ENCODE measurements around the gene ASXL1.

Gene ASXL1

DNA sequence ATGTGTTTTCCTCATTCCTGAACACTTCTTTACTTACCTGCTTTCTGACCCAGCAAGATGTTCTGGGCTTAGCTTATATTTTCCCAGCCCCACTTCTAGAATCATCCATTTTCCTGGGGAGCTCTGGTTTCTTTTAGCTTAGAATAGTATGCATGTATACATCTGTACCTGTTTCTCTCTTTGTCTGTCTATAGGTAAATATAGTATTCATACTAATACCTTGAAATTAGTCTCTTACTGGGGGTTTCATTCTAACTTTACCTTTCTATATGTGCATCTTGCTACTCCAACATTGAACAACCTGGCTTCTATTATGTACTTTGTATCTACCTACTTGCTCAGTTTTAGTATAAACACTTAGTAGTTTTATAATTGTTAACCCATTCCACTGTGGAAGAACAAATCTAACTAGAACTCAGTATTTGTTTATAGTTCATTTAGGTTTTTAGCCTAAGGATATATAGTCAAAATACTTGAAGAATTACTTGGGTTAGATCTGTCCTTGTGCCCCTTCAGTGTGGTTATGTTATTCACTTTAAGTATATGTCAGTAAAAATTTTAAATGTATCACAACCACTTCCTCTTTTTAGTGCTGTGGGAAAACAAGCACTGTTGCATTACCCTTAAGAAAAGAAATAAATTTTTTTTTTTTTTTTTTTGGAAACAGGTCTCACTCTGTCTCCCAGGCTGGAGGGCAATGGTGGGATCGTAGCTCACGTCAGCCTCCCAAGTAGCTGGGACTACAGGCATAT, 54.0 kb downstream of the ASXL1 start:
- no peak for DNase-seq (ENCODE audit: low read depth)

DNA sequence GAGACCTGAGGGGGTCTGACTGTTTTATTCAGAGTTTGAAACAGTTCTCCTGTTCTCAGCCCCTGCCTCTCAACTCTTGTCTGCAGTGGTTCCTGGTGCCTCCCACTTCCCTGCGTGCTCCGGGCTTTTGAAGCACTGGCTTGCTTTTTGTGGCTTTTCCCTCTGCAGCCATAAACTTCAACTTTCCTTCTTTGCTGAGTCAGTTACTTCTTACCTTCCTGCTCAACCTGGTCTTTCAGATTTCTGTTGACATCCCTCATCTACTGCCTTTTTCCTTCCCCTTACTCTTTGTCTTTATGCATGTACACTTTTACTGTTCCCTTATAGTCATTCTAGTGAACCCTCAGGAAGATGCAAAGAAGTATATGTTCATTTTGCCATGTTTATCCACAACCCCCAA, 57.4 kb downstream of the ASXL1 start:
- DNase-seq (ENCODE audit: low read depth) = no peak

GRCh38 chr20:32416206-32416605, 58.1 kb downstream of the ASXL1 start:
- DNase-seq (ENCODE audit: low read depth) = no peak

DNA sequence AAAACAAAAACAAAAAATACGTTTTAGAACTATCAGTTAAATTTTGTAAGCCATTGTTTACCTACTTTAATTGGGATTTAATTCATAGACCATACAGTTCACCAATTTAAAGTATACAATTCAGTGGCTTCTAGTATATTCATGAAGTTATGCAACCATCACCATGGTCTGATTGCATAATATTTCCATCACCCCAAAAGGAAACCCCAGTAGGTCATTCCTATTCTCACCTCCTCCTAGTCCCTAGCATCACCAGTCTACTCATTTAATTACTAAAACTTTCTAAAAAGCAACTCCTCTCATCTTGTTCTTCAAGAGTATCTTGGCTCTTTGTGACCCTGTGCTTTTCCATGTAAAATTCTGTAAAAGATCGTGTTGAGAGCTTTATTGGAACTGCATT, 60.2 kb downstream of the ASXL1 start:
- DNase-seq (ENCODE audit: low read depth) = no peak

- DNase-seq (ENCODE audit: low read depth) = no peak
These were observed 63.2 kb downstream of the ASXL1 start for GRCh38 chr20:32421290-32421689.

- no peak for DNase-seq (ENCODE audit: low read depth)
These were observed 69.9 kb downstream of the ASXL1 start for GRCh38 chr20:32427996-32428395.

- DNase-seq (ENCODE audit: low read depth) = no peak
These were observed 71.2 kb downstream of the ASXL1 start for GRCh38 chr20:32429343-32429742.

DNA sequence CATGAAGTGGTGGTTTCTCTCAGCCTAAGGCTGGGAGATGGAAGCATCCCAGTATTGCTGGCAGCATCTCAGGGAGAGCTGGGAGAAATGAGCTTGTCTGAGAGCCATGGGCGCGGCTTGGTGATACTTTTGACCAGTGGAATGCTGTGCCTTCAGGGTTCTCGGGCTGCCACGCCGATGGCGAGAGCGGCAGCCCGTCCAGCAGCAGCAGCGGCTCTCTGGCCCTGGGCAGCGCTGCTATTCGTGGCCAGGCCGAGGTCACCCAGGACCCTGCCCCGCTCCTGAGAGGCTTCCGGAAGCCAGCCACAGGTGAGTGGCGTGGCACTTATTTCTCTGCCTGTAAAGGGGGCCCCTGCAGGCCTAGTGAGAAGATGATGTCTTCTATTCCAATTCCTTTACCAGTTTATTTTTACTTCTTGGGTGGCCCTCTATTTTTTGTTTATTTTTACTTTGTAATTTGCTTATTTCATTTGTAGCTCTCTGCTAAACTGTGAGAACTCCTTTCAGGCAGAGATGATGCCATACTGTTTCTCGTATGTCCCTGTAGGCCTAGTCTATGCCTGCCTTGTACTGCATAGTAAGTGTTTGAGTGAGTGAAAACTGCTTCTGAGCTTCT, 71.7 kb downstream of the ASXL1 start:
- no peak for DNase-seq (ENCODE audit: low read depth)

DNA sequence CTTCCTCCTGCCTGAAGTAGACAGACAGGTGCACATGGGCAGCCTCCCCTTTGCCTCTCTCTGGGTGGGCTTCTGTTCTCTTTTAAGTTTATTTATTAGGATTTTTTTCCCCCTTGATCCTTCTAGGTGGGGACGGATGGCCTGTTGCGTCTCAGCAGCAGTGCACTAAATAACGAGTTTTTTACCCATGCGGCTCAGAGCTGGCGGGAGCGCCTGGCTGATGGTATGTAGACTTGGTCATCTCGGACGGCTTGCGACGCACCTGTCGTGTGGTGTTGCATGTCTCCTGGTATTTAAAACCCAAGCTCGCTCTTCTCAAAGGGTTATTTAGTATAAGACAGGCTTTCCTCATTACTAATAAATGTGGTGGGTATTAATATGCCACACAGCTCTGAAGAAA, 73.3 kb downstream of the ASXL1 start:
- DNase-seq (ENCODE audit: low read depth) = no peak

GRCh38 chr20:32432277-32432676, 74.1 kb downstream of the ASXL1 start:
- DNase-seq (ENCODE audit: low read depth) = no peak

GRCh38 chr20:32433311-32434021, 75.3 kb downstream of the ASXL1 start:
- no peak for DNase-seq (ENCODE audit: low read depth)

DNA sequence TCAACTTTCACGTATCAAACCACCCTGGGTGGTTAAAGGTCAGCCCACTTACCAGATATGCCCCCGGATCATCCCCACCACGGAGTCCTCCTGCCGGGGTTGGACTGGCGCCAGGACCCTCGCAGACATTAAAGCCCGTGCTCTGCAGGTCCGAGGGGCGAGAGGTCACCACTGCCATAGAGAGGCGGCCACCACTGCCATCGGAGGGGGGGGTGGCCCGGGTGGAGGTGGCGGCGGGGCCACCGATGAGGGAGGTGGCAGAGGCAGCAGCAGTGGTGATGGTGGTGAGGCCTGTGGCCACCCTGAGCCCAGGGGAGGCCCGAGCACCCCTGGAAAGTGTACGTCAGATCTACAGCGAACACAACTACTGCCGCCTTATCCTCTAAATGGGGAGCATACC, 76.3 kb downstream of the ASXL1 start:
- no peak for DNase-seq (ENCODE audit: low read depth)

DNA sequence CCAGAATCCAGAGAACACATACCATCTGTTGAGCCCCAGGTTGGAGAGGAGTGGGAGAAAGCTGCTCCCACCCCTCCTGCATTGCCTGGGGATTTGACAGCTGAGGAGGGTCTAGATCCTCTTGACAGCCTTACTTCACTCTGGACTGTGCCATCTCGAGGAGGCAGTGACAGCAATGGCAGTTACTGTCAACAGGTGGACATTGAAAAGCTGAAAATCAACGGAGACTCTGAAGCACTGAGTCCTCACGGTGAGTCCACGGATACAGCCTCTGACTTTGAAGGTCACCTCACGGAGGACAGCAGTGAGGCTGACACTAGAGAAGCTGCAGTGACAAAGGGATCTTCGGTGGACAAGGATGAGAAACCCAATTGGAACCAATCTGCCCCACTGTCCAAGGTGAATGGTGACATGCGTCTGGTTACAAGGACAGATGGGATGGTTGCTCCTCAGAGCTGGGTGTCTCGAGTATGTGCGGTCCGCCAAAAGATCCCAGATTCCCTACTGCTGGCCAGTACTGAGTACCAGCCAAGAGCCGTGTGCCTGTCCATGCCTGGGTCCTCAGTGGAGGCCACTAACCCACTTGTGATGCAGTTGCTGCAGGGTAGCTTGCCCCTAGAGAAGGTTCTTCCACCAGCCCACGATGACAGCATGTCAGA, 77.4 kb downstream of the ASXL1 start:
- DNase-seq (ENCODE audit: low read depth) = no peak

GRCh38 chr20:32436142-32436861, 78.2 kb downstream of the ASXL1 start:
- DNase-seq (ENCODE audit: low read depth) = no peak

DNA sequence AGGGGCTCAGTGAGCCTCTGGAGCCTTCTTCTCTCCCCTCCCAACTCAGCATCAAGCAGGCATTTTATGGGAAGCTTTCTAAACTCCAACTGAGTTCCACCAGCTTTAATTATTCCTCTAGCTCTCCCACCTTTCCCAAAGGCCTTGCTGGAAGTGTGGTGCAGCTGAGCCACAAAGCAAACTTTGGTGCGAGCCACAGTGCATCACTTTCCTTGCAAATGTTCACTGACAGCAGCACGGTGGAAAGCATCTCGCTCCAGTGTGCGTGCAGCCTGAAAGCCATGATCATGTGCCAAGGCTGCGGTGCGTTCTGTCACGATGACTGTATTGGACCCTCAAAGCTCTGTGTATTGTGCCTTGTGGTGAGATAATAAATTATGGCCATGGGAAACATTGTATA, 78.8 kb downstream of the ASXL1 start:
- no peak for DNase-seq (ENCODE audit: low read depth)

GRCh38 chr20:32437391-32438074, 79.4 kb downstream of the ASXL1 start:
- no peak for DNase-seq (ENCODE audit: low read depth)

DNA sequence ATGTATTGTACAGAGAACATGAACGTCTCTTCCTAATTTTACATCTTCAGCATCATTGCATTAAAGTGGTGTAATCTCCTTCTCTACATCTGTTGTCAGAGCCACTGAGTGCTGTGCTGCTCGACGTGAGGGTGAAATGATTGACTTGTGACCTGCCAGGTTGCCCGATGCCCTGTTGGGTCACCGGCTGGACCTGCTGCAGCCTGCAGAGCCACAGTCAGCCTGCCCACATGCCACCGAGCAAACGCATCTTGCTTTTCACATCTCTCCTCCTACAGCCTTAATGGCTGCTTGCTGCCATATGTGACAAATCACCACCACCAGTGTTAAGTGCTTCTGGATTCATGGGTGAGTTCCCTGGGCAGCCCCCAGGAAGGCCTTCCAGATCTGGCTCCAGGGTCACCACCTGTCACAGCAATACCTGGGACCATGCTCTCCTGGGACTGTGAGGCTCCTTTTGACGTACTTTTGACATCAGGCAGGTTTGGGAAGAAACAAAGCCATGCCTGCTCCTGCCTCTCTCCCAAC, 80.3 kb downstream of the ASXL1 start:
- no peak for DNase-seq (ENCODE audit: low read depth)

GRCh38 chr20:32439132-32439829, 81.2 kb downstream of the ASXL1 start:
- DNase-seq (ENCODE audit: low read depth) = peak; percentile 41

DNA sequence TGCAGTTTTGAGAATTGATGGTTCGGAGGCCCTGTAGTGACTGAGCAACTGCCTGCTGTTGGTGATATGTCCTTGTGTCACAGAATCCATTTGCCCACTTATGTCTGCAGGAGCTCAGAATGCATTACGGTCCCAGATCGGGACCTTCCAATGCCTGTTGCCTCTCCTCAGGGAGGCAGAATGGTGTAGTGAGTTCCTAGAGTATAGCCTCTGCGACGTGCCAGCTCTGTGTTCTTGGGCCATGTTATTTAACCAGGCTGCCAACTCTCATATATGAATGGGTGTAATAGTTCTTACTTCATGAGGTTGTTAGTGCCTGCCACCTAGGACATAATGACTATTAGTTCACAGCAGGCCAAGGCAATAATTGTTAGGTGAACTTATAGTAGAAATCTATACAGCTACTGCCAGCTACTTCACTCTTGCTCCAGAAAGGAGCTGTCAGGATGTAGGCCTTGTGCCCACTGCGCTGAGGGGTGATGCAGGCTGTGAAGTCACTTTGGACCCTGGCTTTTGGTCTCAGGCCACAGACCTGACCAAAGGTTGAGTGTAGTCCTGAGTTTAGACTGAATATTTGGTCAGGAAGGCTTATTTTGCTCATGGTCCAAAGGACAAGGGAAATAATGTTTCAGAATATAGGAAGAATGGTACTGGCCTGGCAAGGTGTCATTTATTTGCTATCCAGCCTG, 82.1 kb downstream of the ASXL1 start:
- DNase-seq (ENCODE audit: low read depth) = no peak

- no peak for DNase-seq (ENCODE audit: low read depth)
These were observed 82.6 kb downstream of the ASXL1 start for GRCh38 chr20:32440758-32441078.
